GM12891 (cell line): ENCODE results near the gene SMYD3.

Experiments
- POLR2A ChIP-seq: IDR thresholded peaks from 2 replicates; pipeline ENCODE4 v1.6.1; 2011; ENCODE audit warnings: low read depth, low read length, control low read depth
- POLR2AphosphoS5 ChIP-seq: IDR thresholded peaks from 2 replicates; pipeline ENCODE4 v1.6.1; 2011; ENCODE audit warnings: low read depth, low read length, control low read depth
- TAF1 ChIP-seq: IDR thresholded peaks from 2 replicates; pipeline ENCODE4 v1.6.1; 2011; ENCODE audit warnings: low read depth, low read length, control low read depth

GRCh38 chr1:245809361-245809760 is 697.7 kb downstream of the SMYD3 start:
- TF ChIP-seq POLR2AphosphoS5 (no peak), POLR2A (no peak), TAF1 (no peak)
